ENCODE data around the gene USP24. TPM values are rescaled to one million over a fixed set of nuclear protein-coding genes. Genes with fewer than 3 reads are reported as not detected.

The USP24 gene
- total RNA-seq, 1 experiment from 2014 or later, result 35.3 TPM

DNA sequence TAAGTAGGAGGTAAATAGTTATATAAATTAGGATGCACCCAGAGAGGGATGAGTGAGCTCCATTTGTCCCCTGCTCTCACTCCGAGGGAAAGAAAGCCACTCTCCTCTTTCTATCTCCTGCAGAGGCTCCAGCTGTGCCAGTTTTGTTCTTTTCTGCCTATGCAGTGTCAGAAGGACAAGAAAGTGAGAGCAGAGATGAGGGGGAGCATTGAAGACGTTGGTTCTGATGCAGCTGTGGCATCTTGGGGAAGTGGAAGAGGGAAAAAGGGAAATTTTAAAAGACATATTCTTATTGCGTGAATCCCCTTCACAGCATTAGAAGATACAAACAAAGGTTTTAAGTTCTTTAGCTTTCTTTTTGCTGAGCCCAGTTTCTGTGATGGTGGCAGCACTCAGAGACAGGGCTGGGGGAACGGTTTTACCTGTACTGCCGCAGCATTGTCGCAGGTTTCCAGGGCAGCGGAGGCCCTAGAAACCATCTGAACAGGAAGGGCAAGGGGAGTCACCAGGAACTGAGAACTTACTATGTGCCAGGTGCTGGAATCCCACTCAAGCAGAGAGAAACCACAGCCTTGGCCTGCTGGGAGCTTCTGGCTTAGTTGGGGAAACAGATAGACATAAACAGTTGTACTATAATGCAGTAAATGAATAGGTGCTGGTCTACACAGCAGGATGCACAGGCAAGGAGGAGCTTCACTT lies 44.9 kb upstream of the USP24 start:
- Histone ChIP-seq H4K91ac (ENCODE audit: insufficient read length, low read depth, low read length) (no peak overlapping the region), H3K4me1 (ENCODE audit: insufficient read depth, low read length) (no peaks in the 10 kb centered on the region), H3K23ac (ENCODE audit: insufficient read length, low read depth, low read length) (no peak overlapping the region), H2BK5ac (ENCODE audit: insufficient read length, low read length) (no peak overlapping the region), H2BK12ac (ENCODE audit: insufficient read length, low read depth, low read length) (no peak overlapping the region), H3K23me2 (ENCODE audit: insufficient read length, low read depth, low read length, poor library complexity, severe bottlenecking) (no peaks in the 10 kb centered on the region), H4K8ac (replicated peaks; ENCODE audit: insufficient read length, low read depth, low read length) (no peak overlapping the region), H3K27me3 (ENCODE audit: insufficient read depth, low read length) (no peaks in the 10 kb centered on the region), H3T11ph (ENCODE audit: low read length) (no peak overlapping the region), H3K27ac (ENCODE audit: insufficient read length, low read depth, low read length) (no peak overlapping the region), H3K4ac (ENCODE audit: low read depth, low read length) (no peak overlapping the region), H3K9me3 (ENCODE audit: control insufficient read depth, low read depth, low read length) (no peaks in the 10 kb centered on the region), H2AK5ac (ENCODE audit: insufficient read length, low read length) (no peak overlapping the region), H3K9ac (ENCODE audit: extremely low read depth, insufficient read length, low read length) (no peak overlapping the region), H3K14ac (ENCODE audit: insufficient read depth, low read length) (no peak overlapping the region), H3K79me1 (ENCODE audit: insufficient read depth, low read depth, low read length, poor library complexity, severe bottlenecking) (no peaks in the 10 kb centered on the region), H4K5ac (ENCODE audit: insufficient read length, low read depth, low read length) (no peak overlapping the region), H3K4me2 (ENCODE audit: insufficient read depth, insufficient read length, low read length) (no peak overlapping the region), H2AFZ (ENCODE audit: low read length) (no peak overlapping the region), H3K79me2 (ENCODE audit: insufficient read depth, low read length) (no peaks in the 10 kb centered on the region), H3K56ac (ENCODE audit: insufficient read length, low read depth, low read length) (no peak overlapping the region), H2BK120ac (ENCODE audit: low read depth, low read length, poor library complexity, severe bottlenecking) (no peak overlapping the region), H2BK15ac (ENCODE audit: low read depth, low read length) (no peak overlapping the region), H2BK20ac (ENCODE audit: low read depth, low read length, poor library complexity, severe bottlenecking) (no peak overlapping the region), H4K20me1 (ENCODE audit: control insufficient read depth, insufficient read depth, insufficient read length) (no peaks in the 10 kb centered on the region), H3K18ac (ENCODE audit: insufficient read length, low read depth, low read length) (no peak overlapping the region)
- peaks cover under 1 to 3% of the 10 kb centered on the region in 2 experiments; a peak in 3 of 4 replicates for H3K4me1 Mint-ChIP-seq
- no peak for DNase-seq
- no peaks in the 10 kb centered on the region for H3K36me3 Mint-ChIP-seq (ENCODE audit: insufficient read depth in 1 of 3, low read depth in 3 of 3)
- no peak overlapping the region for H3K27ac Mint-ChIP-seq
- no peaks in the 10 kb centered on the region; the same call in 1 of the 2 replicates for H3K27me3 Mint-ChIP-seq (ENCODE audit: low read depth)
- TF ChIP-seq CTCF (conservative IDR thresholded peaks at IDR 0.05), result no peak
- H3K9me3 Mint-ChIP-seq, result no peaks in the 10 kb centered on the region
- H3K4me3 Mint-ChIP-seq, result no peak overlapping the region
- WGBS (ENCODE audit: extremely low coverage, insufficient read length, low lambda C conversion rate), result no CpG with 5 or more reads among the region's 7 CpGs

Measured in H9 (cell line).